ENCODE data around the gene MCC.

GRCh38 chr5:113212244-113212920 is 275.9 kb downstream of the MCC start:
- TF ChIP-seq USF2 (IDR thresholded peaks at IDR 0.05) (no peak), CTCF (IDR thresholded peaks at IDR 0.05) (no peak), ESRRA (IDR thresholded peaks at IDR 0.05; ENCODE audit: borderline replicate concordance, low read length) (no peak), CEBPB (IDR thresholded peaks at IDR 0.05) (no peak)

Measured in A549 (cell line).